Amygdala (tissue), 56 donors: ENCODE measurements around the gene UGT1A6.
"Not testable (repeated sequence)": the region's sequence is repeated elsewhere in the genome, so short reads cannot be mapped to it uniquely, and the experiment has no call there.

Experiments used
- DNase-seq, 56 donors: peaks; one replicate each; lab custom pipeline; 2025; lab: John Stamatoyannopoulos, UW

Gene UGT1A6

DNA sequence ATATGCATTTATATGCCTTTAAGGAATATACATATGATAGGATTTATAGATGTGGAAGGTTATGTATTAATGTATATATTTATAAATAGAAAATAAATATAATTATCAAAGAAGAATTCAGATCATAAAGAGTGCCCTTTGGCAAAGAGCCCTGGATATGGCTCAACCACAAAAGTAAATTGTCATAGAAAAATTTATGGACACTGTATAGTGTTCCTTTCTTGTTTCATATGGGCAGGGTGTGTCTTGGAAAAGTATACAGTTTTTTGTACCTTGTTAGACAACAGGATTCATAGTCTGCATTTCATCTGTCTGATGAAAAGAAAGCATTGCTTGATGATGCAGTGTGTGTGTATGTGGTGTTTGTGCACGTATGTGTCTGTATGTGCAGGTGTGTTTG is 8.1 kb upstream of the UGT1A6 start:
- DNase-seq: no peak

DNA sequence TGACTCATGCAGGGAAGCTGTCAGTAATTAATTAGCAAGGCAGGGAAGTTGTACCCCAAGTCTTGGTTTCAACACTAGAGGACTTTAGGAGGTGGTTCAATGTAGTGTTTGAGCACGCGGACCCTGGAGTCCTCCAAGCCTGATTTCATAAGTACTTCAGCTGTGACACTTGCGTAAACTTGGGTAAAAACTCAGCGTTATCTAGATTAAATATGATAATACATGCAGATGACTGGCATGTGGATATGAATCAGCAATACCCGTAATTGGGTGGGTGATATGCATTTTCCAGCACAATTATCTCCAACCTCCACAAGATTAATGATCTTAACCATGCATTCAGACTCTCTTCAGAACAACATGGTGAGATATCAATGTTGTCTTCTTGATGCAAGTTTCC is 5.8 kb upstream of the UGT1A6 start:
- no peak for DNase-seq

- no peak for DNase-seq
Observed at GRCh38 chr2:233688341-233688740, 4.3 kb upstream of the UGT1A6 start.

- DNase-seq: no peak
Observed at GRCh38 chr2:233689031-233689430, 3.7 kb upstream of the UGT1A6 start.

GRCh38 chr2:233689501-233689900 is 3.2 kb upstream of the UGT1A6 start:
- no peak for DNase-seq

- DNase-seq: no peak
Observed at GRCh38 chr2:233690444-233690843, 2.2 kb upstream of the UGT1A6 start.

DNA sequence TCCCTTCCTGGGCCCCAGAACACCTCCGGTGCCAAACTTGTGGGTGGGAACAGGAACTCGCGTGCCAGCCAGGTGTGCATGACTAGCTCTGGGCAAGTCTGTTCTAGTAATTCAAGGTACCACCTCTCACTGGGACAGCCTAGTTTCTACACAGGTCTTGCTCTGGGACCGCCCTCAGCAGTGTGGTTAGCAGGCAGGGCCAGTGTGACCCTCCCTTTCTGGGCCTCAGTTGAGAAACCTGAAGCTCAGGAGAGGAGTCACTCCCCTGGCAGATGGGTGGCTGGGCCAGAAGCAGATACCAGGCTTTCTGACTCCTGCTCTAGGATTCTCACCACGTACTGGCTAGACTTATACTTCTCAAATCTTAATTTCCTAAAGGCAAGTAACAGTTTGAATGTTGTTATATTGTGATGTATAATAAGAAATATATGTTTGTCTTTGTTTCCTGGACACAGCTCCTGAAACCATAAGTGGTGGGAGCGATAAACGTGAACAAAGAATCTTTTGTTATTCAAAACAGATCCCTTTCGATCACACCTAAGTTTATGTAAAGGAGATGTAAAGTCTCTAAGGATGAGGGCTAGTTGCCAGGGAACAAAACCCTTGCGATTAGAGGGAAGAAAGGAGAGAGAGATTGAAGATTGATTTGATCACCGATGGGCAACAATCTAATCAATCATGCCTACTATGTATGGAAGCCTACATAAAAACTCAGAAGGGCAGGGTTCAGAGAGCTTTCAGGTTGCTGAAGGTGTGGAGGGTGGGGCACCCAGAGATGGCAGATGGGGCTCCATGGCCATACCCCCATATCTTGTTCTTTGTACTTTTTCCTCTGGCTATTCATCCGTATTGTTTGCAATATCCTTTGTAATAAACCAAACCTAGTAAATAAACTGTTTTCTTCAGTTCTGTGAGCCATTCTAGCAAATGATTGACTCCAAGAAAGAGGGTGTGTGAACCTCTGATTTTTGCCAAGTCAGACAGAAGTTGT is 952 bp upstream of the UGT1A6 start:
- no peak for DNase-seq

DNA sequence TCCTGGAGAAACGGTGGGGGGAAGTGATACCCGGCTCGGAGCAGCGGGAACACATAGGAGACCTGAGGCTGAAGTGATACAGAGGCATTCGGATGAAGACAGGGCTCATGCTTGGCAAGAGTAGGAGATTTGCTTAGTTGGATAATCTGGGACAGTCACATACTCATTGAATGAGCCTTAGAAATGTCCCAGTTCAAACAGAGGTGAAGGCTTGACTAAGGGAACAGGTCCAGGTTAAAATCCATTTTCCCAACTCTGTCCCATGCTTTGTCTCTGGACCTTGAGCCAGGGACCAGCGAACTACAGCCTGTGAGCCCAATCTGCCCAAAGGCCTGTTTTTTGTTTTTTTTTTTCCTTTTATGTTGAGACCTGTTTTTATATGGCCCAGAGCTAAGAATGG is 1.3 kb downstream of the UGT1A6 start:
- DNase-seq: no peak

GRCh38 chr2:233698740-233699139 is 6.0 kb downstream of the UGT1A6 start:
- DNase-seq: no peak

DNA sequence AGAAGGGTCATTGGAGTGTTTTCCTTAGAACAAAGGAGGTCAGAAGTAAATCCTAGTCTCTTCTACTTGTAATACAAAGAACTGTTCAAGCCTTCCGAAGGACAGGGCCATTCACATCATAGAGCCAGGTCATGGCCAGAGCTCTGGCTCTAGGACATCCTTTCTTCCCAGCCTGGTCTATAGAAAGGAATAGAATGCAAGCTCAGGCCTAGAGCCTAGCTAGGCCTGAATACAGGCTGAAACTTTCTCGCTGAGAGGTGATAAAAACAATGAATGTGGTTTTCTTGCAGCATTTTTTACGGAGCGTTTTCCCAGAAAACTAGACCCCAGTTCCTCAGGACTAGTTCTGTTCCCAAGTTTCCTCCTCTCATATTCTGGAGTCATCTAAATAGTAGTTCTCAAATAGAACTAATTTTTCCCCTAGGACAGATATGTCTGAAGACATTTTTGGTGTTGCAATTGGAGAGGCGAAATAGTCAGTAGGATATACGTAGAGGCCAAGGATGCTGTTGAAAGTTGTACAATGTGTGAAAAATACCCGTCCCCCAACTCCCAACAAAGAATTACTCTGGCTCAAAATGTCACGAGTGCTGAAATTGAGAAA is 6.8 kb downstream of the UGT1A6 start:
- no peak for DNase-seq

DNA sequence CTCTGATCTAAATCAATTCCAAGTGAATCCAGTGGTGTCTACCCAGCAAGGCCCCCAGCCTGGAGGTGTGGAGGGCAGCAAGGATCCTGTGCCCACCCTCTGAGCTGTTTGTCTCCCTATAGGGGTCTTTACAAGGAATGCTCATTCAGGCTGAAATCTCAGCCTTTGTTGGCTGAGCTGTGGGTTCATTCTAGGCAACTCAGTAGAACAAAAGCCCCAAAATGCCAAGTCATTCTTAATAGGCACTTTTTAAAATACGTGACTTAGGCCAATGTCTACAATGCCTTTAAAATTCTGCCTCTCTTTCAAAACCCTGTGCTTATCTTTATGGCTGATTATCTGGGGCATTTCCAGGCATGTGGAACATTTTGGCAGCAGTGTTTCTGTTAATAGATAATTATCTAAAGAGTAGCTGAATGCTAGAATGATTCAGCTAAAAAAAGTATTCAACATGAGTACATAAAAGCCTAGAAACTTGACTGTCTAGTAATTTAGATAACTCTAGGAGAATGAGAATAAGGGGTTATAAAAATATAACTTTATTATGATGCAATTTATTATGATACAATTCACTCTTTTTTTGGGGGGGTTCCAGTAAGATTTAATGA is 7.4 kb downstream of the UGT1A6 start:
- peak in 2 of 56 donors; percentile 3 to 23 for DNase-seq

DNA sequence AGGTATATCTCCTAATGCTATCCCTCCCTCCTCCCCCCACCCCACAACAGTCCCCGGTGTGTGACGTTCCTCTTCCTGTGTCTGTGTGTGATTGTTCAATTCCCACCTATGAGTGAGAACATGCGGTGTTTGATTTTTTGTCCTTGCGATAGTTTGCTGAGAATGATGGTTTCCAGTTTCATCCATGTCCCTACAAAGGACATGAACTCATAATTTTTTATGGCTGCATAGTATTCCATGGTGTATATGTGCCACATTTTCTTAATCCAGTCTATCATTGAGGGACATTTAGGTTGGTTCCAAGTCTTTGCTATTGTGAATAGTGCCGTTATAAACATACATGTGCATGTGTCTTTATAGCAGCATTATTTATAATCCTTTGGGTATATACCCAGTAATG is 8.2 kb downstream of the UGT1A6 start:
- DNase-seq: not testable (repeated sequence)

DNA sequence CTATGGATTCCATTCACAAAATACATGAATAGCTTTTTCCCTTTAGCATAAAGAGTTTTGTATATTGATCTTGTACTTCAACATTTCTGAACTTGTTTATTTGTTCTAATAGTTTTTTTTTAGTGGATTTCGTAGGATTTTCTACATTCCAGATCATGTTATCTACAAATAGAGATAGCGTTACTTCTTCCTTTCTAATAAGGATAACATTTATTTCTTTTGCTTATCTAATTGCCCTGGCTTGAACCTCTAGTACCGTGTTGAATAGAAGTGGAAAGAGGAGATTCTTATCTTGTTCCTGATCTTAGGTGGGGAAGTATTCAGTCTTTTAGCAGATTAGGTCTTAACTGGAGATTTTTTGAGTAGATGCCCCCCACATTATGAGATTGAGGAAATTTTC is 9.5 kb downstream of the UGT1A6 start:
- no peak for DNase-seq

GRCh38 chr2:233705911-233706506 is 13.3 kb downstream of the UGT1A6 start:
- no peak for DNase-seq

- no peak for DNase-seq
Observed at GRCh38 chr2:233706720-233707119, 14.0 kb downstream of the UGT1A6 start.

DNA sequence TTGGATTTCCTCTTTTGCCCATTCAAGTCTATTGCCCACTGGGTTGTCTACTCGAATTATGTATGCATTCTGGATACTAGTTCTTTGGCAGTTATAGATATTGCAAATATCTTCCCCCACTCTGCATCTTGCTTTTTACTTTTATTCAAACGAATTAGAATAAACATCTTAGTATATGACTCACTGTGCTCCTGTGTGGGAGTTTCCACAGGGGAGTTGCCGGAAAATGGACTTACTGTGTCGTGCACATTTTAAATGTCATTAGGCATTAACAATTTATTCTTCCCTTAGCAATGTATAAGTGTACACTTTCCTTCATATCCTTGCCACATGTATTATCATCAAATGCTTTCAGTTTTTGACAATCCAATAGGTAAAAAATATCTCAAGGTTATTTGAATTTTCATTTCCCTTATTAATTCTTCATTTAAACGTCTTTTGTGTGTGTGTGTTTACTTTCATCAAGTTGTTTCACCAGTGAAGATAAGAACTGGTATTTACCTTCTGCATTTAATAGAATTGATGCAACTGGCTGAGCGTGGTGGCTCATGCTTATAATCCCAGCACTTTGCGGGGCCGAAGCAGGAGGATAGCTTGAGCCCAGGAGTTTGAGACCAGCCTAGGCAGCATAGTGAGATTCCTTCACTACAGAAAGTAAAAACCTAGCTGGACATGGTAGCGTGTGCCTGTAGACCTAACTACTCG is 15.4 kb downstream of the UGT1A6 start:
- DNase-seq: peak in 2 of 56 donors; percentile 1 to 3

DNA sequence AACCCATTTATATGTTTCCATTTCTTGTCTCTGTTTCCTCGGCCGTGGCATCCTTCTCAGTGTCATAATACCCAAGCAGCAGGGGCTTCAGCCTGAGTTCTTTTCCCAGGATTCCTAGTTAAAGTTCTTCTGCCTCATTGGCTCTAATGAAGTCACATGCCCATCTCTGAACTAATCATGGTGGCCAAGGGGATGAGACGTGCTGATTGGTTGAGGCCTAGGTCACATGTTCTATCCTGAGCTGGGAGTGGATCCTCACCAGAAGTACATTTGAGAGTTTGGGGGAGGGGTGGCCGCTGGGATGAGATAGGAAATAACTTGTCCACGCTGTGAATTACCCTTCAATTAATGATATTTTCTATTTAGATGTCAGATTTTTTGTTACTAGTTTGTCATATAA is 16.3 kb downstream of the UGT1A6 start:
- DNase-seq: no peak

GRCh38 chr2:233711312-233712008 is 18.8 kb downstream of the UGT1A6 start:
- peak in 46 of 56 donors; percentile 2 to 76 (median 31) for DNase-seq

- DNase-seq: no peak
Observed at GRCh38 chr2:233712611-233713261, 20.0 kb downstream of the UGT1A6 start, which contains the start of gene UGT1A5. UGT1A5 (plus strand) TSS chr2:233712907; CDS start chr2:233712992, 85 bp downstream.
